Liver (tissue), 2 donors: Measurements from ENCODE around the gene POLH.

ENCODE experiments used
- TF ChIP-seq, protein P1 (sequence below): IDR thresholded peaks from 2 replicates; pipeline ENCODE4 v1.6.1; 2016; ENCODE audit warnings: antibody characterized with exemption
- TF ChIP-seq, protein P2 (sequence below): fragments of 150-350 bp; IDR thresholded peaks from 2 replicates; pipeline ENCODE4 v1.5.1; 2017; ENCODE audit warnings: improper control_type of control experiment, low read depth, low read length; ENCODE audit not compliant: missing input control
- donor health status: healthy.

DNA sequence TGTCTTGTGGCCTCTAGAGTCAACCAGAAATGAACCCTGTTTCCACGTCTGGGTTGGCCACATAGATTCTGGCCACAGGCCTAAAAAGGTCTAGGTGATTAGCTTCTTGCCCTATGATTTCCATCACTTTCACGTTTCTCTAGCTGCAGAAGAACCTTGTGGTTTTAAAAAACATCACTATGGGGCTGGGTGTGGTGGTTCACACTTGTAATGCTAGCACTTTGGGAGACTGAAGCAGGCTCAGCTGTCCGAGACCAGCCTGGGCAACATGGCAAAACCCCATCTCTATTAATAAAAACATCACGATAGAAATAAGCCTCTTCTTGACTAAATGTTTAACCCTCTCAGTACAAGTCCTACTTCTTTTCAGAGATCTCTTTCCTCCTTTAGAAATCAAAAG lies 31.5 kb upstream of the POLH start:
- TF ChIP-seq, protein P1, sequence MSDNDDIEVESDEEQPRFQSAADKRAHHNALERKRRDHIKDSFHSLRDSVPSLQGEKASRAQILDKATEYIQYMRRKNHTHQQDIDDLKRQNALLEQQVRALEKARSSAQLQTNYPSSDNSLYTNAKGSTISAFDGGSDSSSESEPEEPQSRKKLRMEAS: no peak
- TF ChIP-seq, protein P2, sequence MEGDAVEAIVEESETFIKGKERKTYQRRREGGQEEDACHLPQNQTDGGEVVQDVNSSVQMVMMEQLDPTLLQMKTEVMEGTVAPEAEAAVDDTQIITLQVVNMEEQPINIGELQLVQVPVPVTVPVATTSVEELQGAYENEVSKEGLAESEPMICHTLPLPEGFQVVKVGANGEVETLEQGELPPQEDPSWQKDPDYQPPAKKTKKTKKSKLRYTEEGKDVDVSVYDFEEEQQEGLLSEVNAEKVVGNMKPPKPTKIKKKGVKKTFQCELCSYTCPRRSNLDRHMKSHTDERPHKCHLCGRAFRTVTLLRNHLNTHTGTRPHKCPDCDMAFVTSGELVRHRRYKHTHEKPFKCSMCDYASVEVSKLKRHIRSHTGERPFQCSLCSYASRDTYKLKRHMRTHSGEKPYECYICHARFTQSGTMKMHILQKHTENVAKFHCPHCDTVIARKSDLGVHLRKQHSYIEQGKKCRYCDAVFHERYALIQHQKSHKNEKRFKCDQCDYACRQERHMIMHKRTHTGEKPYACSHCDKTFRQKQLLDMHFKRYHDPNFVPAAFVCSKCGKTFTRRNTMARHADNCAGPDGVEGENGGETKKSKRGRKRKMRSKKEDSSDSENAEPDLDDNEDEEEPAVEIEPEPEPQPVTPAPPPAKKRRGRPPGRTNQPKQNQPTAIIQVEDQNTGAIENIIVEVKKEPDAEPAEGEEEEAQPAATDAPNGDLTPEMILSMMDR: no peak
